OCI-LY7 (cell line): Measurements from ENCODE around the gene SGMS1. TPM values are rescaled to one million over a fixed set of nuclear protein-coding genes. Genes with fewer than 3 reads are reported as not detected.

Experiments
- BruUV-seq: library from RNA; stranded (reverse); fragments of 400-500 nt; replicated peaks from 2 replicates; lab custom pipeline; 2021; lab: Mats Ljungman, UMichigan
- CTCF ChIA-PET: fragments of 300-600 bp; sonication (Branson Sonifier 250); formaldehyde crosslinking; loops from one replicate; lab custom pipeline; 2022; ENCODE audit warnings: antibody characterized with exemption; ENCODE audit not compliant: unreplicated experiment; lab: Charles Lee
- POLR2A ChIA-PET: fragments of 300-600 bp; sonication (Branson Sonifier 250); formaldehyde crosslinking; loops from one replicate; lab custom pipeline; 2022; ENCODE audit warnings: antibody characterized with exemption; lab: Charles Lee
- DNase-seq: peaks from one replicate; pipeline ENCODE4 v3.0.0-alpha.2; 2015; ENCODE audit warnings: low spot score
- H2AFZ ChIP-seq: fragments of 200-600 bp; sonication (generic), shearing (Covaris generic); 2 replicates; pipeline ENCODE4 v1.6.1; 2014; ENCODE audit warnings: mild to moderate bottlenecking, antibody characterized with exemption, low read length, moderate library complexity
- H3K27ac ChIP-seq: fragments of 200-600 bp; sonication (generic); 2 replicates; pipeline ENCODE4 v1.5.1; 2014; ENCODE audit warnings: mixed run types, low read depth, mild to moderate bottlenecking, moderate library complexity, low read length, inconsistent platforms; ENCODE audit not compliant: poor library complexity, severe bottlenecking
- H3K36me3 ChIP-seq: fragments of 200-600 bp; sonication (generic); 2 replicates; pipeline ENCODE4 v1.6.1; 2014; ENCODE audit warnings: mild to moderate bottlenecking, antibody characterized with exemption, low read length, moderate library complexity, mixed read lengths; ENCODE audit not compliant: insufficient read depth
- H3K4me1 ChIP-seq: fragments of 200-600 bp; sonication (generic); 2 replicates; pipeline ENCODE4 v1.5.1; 2014; ENCODE audit warnings: mild to moderate bottlenecking, low read length; ENCODE audit not compliant: insufficient read depth, poor library complexity, severe bottlenecking
- H3K4me2 ChIP-seq: fragments of 200-600 bp; sonication (generic); 2 replicates; pipeline ENCODE4 v1.6.1; 2014; ENCODE audit warnings: mild to moderate bottlenecking, low read length
- H3K4me3 ChIP-seq: fragments of 200-600 bp; sonication (generic); 2 replicates; pipeline ENCODE4 v1.5.1; 2014; ENCODE audit warnings: mild to moderate bottlenecking, low read depth, low read length; ENCODE audit not compliant: poor library complexity, severe bottlenecking
- H3K79me2 ChIP-seq: fragments of 200-600 bp; sonication (generic); 2 replicates; pipeline ENCODE4 v1.6.1; 2016; ENCODE audit warnings: low read depth, mild to moderate bottlenecking, low read length, moderate library complexity, mixed read lengths; ENCODE audit not compliant: insufficient read depth
- H3K9me2 ChIP-seq: fragments of 200-600 bp; sonication (generic); 2 replicates; pipeline ENCODE4 v1.6.1; 2016; ENCODE audit warnings: mild to moderate bottlenecking, low read length, mixed read lengths; ENCODE audit not compliant: insufficient read depth
- H3K9me3 ChIP-seq: fragments of 200-600 bp; sonication (generic); 2 replicates; pipeline ENCODE4 v1.6.1; 2014; ENCODE audit warnings: mild to moderate bottlenecking, mixed run types, low read length, mixed read lengths
- H4K20me1 ChIP-seq: fragments of 200-600 bp; sonication (generic); 2 replicates; pipeline ENCODE4 v1.6.1; 2014; ENCODE audit warnings: mild to moderate bottlenecking, antibody characterized with exemption, low read length, moderate library complexity, mixed read lengths; ENCODE audit not compliant: insufficient read depth
- CTCF ChIP-seq: fragments of 200-600 bp; sonication (generic); conservative IDR thresholded peaks from 2 replicates; pipeline ENCODE4 v1.5.1; 2014; ENCODE audit warnings: mild to moderate bottlenecking, antibody characterized with exemption, low read length, moderate library complexity, mixed read lengths
- EZH2phosphoT487 ChIP-seq: fragments of 200-600 bp; sonication (generic); IDR thresholded peaks from 2 replicates; pipeline ENCODE4 v1.6.1; 2018; ENCODE audit warnings: low read depth, borderline replicate concordance, mild to moderate bottlenecking, mixed run types, antibody characterized with exemption, low read length, moderate library complexity, mixed read lengths
- intact Hi-C: fragments of 100-400 bp; cut with micrococcal nuclease; formaldehyde crosslinking; loops from one replicate; pipeline ENCODE4 v1.10.0; 2022; ENCODE audit not compliant: unreplicated experiment
- total RNA-seq, 2 experiments: library from RNA; depleted of rRNA in 1 of 2; stranded (reverse); fragments of >200 nt in 1 of 2; shearing (Covaris generic) in 1 of 2; gene quantifications; 2 replicates each; pipeline ENCODE4 v1.2.3, GENCODE V29; 2014 to 2022

SGMS1 gene
- total RNA-seq, 2 experiments from 2014 or later: 45.4 to 57.5 TPM

GRCh38 chr10:50403074-50403473 lies 220.7 kb downstream of the SGMS1 start:
- Histone ChIP-seq H3K4me3 (no peak overlapping the region), H3K4me2 (no peak overlapping the region), H3K4me1 (no peaks in the 10 kb centered on the region), H3K36me3 (peaks cover 7% of the 10 kb centered on the region), H3K9me3 (no peaks in the 10 kb centered on the region), H4K20me1 (no peaks in the 10 kb centered on the region), H3K27ac (no peak overlapping the region), H3K9me2 (no peaks in the 10 kb centered on the region), H2AFZ (no peak overlapping the region), H3K79me2 (no peaks in the 10 kb centered on the region)
- DNase-seq: no peak
- intact Hi-C loops: no loop called here
- BruUV-seq: no TSS peak
- ChIA-PET CTCF (no interaction called here), POLR2A (interaction anchor here (0.9 to 1.9 kb wide), 2 partner anchors 8 to 21 kb away, joined by 3 to 5 read pairs; no protein-coding TSS in a partner anchor)
- TF ChIP-seq EZH2phosphoT487: no peak
- TF ChIP-seq CTCF: no peak

DNA sequence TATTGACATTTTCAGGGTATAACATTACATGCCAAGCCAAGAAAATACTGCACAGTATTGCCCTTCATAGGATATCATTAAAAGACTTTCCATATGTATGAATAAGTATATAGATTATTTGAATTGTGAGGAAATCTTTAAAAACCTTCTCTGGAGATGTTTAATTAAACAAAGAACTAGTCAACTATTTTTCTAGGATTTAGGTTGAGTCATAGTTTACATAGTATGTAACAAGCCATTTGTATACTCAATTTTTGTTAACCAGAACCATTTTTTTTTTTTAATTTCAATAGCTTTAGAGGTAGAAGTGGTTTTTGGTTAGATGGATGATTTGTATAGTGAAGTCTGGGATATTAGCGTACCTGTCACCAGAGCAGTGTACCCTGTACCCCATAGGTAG lies 221.3 kb downstream of the SGMS1 start:
- DNase-seq: no peak
- no peaks in the 10 kb centered on the region for H3K4me1 ChIP-seq
- no peaks in the 10 kb centered on the region for H3K9me3 ChIP-seq
- no peak overlapping the region for H3K4me3 ChIP-seq
- H3K9me2 ChIP-seq: no peaks in the 10 kb centered on the region
- no peaks in the 10 kb centered on the region for H4K20me1 ChIP-seq
- TF ChIP-seq CTCF (no peak), EZH2phosphoT487 (no peak)
- no peak overlapping the region for H3K27ac ChIP-seq
- H3K4me2 ChIP-seq: no peak overlapping the region
- ChIA-PET POLR2A (interaction anchor here (1.9 kb wide), 1 partner anchor 9 kb away, joined by 5 read pairs; no protein-coding TSS in a partner anchor), CTCF (no interaction called here)
- peaks cover 7% of the 10 kb centered on the region; the same call in 1 of the 2 replicates for H3K36me3 ChIP-seq
- BruUV-seq: no TSS peak
- H3K79me2 ChIP-seq: no peaks in the 10 kb centered on the region
- intact Hi-C loops: no loop called here
- no peak overlapping the region for H2AFZ ChIP-seq

- no TSS peak for BruUV-seq
- no peaks in the 10 kb centered on the region; the same call in 1 of the 2 replicates for H3K36me3 ChIP-seq
- POLR2A ChIA-PET: interaction anchor here (0.6 kb wide), 1 partner anchor 109 kb away, joined by 3 read pairs; no protein-coding TSS in a partner anchor
- no peaks in the 10 kb centered on the region for H3K9me2 ChIP-seq
- no peak overlapping the region for H2AFZ ChIP-seq
- no peak overlapping the region for H3K4me2 ChIP-seq
- TF ChIP-seq CTCF (no peak), EZH2phosphoT487 (no peak)
- H3K27ac ChIP-seq: no peak overlapping the region
- H3K9me3 ChIP-seq: no peaks in the 10 kb centered on the region
- no peaks in the 10 kb centered on the region for H3K4me1 ChIP-seq
- CTCF ChIA-PET: no interaction called here
- H4K20me1 ChIP-seq: no peaks in the 10 kb centered on the region
- DNase-seq: no peak
- no peak overlapping the region for H3K4me3 ChIP-seq
- intact Hi-C loops: no loop called here
- no peaks in the 10 kb centered on the region for H3K79me2 ChIP-seq
Observed at GRCh38 chr10:50400694-50401093, 223.1 kb downstream of the SGMS1 start.
